Measurements from ENCODE around the gene PSMD9.
"Not testable (repeated sequence)": the region's sequence is repeated elsewhere in the genome, so short reads cannot be mapped to it uniquely, and the experiment has no call there.

PSMD9 gene

DNA sequence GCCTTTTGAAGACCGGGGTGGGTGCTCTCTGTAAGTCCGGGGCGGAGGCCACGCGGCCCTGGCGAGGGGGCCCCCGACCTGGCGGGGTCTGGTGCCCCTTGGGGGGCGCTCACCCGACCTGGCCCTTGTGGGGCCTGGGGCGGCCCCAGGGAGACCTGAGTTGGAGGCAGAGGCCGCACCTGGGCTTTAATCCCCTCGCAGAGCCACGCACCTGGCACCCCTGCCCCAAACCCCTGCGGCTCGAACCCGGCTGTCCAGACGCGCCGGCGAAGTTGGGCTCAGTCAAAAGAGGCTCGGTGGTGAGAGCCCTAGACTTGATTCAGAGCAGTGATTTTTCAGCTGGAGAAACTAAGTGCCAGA is 30.1 kb downstream of the PSMD9 start:
- no peak for DNase-seq (ENCODE audit: low read depth, low spot score)

DNA sequence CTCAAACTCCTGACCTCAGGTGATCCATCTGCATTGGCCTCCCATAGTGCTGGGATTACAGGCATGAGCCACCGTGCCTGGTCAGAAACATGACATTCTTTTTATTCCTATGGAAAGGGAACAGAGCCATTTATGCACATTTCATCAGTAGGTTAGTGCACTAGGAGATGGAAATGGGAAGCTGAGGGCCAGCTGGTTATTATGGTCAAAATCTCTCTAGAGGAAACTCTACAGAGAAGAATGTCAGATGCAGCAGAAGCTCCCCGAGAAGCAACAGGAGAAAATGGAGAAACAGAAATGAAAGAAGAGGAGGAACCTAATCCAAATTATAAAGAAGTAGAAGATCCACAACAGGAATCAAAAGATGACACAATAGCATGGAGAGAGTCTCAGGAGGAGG is 32.5 kb downstream of the PSMD9 start:
- DNase-seq (ENCODE audit: low read depth, low spot score): no peak

DNA sequence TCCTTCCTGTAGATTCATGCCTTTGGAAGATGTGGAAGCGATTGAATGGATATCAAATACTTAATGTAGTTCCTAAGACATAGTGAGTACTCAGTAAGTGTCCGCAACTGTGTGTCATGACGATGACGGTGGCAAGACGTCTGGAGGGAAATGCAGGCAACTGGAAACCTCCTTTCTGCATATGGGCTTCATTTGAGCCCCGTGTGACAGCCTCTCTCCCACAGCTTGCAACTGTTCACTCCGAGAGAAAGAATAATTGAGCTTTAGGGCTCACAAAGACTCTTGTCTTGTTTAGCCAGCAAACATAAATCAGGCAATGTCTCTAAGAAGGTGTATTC is 36.7 kb downstream of the PSMD9 start:
- no peak for DNase-seq (ENCODE audit: low read depth, low spot score)

DNA sequence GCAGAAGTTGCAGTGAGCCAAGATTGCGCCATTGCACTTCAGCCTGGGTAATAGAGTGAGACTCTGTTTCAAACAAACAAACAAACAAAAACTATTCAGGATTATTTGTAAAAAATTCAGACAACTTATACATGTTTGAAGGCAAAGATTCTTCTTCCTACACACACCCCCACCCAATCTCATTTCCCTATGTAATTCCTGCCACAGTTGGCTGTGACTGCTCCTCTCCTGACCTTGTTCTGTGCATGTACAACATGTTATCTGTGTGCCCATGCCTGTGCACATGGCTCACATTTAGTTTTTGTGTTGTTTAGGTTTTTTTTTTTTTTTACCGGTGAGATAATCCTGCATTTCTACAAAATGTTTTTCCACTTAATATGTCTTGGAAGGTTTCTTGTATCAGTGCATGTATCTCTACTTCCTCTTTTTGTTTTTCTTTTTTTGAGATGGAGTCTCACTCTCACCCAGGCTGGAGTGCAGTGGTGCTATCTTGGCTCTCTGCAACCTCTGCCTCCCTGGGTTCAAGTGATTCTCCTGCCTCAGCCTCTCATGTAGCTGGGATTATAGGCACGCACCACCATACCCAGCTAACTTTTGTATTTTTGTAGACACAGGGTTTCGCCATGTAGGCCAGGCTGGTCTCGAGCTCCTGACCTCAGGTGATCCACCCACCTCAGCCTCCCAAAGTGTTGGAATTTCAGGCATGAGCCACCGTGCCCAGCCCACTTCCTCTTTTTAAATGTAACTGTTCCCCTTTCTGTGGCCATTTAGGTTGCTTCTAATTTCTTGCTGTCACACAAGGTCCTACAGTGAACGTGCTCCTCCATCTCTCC is 38.5 kb downstream of the PSMD9 start:
- DNase-seq (ENCODE audit: low read depth, low spot score): no peak

DNA sequence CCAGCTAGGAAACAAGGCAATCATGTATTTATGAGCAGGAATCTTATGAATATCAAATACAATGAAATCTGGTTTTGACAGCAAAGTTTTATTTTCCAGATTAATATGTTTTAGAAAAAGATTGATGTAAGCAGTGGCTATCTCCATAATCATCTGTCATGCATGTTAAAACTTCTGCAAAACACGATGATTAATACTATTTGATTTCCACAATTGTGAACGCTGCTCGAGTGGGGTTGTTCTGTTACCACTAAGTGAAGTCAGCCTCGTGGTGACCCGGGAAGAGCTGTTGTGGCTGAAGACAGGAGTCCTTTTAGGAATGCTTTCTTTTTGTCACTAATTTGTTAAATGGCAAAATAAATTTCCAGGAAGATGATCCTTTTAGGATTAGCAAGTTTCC is 39.2 kb downstream of the PSMD9 start:
- no peak for DNase-seq (ENCODE audit: low read depth, low spot score)

DNA sequence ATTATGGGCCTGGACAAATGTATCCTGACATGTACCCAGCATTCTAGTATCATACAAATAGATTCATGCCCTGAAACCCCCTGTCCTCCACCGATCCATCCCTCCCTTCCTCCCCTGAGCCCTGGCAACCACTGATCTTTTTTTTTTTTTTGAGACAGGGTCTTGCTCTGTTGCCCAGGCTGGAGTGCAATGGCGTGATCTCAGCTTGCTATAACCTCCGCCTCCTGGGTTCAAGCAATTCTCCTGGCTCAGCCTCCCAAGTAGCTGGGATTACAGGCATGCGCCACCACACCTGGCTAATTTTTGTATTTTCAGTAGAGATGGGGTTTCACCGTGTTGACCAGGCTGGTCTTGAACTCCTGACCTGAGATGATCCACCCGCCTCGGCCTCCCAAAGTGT is 41.0 kb downstream of the PSMD9 start:
- DNase-seq (ENCODE audit: low read depth, low spot score): not testable (repeated sequence)

DNA sequence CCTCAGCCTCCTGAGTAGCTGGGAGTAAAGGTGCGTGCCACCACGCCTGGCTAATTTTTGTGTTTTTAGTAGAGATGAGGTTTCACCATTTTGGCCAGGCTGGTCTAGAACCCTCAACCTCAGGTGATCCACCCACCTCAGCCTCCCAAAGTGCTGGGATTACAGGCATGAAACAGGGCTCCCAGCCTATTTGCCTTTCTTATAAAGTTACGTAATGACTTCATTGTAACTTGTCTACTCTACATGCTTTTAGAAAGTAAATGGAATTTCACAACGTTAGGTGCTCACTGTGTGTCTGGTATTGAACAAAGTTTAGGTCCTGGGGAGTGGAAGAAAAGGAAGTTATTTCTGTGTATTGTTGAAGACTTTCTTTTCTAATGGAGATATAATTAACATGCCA is 42.3 kb downstream of the PSMD9 start:
- DNase-seq (ENCODE audit: low read depth, low spot score): no peak

DNA sequence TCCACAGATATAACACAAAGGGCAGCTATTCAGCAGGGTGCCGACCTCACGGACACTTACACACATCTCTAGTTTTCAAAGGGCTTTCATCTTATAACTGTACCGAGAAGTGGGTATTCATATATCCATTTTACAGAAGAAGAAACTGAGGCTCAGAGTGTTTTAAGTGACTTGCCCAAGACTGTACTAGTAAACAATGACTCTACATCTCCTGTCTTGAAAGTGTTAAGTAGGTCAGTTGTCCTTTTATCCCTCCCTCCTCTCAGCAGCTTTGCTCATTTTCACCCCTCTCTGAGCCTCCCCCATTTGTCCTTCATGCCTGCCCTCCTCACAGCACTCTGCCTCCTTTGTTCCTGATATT is 43.6 kb downstream of the PSMD9 start:
- no peak for DNase-seq (ENCODE audit: low read depth, low spot score)

DNA sequence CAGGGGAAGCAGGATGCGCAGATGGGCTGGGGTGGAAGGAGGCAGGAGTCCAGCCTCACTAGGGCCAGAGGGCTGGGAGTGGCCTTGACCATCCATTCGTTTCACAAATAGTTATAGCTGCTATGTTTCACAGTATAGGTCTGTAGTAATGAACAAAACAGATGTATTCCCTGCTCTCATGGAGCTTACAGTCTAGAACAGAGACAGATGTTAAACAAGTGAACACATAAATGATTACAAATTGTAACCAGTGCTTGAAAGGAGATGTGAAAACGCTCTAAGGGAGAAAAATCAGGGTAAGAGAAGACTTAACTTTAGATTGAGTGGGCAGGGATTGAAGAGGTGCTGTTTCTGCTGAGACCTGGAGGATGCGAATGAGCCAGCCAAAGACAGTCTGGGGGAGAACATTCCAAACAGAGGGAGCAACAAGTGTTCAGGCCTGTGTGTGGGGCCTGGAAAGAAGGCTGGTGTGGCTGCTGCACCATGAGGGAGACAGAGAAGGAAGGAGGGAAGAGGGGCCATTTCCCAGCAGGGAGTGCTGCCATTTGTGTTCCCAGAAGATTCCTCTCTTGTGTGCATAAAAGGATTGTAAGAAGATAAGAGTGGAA is 44.4 kb downstream of the PSMD9 start:
- no peak for DNase-seq (ENCODE audit: low read depth, low spot score)

DNA sequence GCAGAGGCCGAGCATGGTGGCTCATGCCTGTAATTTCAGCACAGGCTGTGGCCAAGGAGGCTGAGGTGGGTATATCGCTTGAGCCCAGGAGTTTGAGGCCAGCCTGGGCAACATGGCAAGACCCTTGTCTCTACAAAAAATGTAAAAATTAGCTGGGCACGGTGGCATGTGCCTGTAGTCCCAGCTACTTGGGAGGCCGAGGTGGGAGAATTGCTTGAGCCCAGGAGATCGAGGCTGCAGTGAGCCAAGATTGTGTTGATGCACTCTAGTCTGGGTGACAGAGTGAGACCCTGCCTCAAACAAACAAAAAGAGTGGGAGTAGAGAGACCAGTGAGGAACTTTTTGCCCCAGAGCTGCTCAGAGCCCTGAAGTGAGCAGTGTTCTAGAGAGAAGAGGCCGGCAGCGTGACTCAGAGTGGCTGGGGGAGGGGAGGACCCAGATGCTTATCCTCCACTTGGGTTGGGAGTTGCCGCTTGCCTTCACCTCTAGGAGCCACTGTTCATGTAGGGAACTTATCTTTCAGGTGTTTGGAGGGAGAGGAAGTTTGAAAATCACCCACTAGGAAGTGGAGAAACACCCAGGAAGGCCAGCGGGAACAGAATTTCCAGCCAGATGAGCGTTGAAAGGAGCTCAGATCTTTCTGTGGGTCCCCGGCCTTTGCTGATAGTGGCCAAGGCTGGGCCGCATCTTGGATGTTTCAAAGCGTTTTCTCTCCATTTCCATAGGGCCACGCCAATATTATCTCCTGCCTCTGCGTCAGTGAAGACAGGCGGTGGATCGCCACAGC is 45.1 kb downstream of the PSMD9 start:
- DNase-seq (ENCODE audit: low read depth, low spot score): no peak

DNA sequence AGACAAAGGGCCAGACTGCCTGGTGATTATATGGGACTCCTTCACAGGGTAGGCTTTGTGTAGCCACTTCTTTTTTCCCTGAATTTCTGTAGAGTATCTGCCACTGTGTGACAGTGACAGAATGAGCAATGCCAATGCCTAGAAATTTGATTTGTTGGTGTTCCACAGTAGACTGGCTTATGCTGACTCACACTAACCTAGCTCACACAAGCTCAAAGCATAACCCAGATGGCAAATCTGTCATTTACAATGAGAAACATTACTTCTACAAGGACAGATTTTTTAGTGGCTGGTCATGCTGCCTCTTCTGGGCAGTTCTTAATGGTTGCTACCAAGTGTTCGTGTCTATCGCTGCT is 45.7 kb downstream of the PSMD9 start:
- DNase-seq (ENCODE audit: low read depth, low spot score): no peak

DNA sequence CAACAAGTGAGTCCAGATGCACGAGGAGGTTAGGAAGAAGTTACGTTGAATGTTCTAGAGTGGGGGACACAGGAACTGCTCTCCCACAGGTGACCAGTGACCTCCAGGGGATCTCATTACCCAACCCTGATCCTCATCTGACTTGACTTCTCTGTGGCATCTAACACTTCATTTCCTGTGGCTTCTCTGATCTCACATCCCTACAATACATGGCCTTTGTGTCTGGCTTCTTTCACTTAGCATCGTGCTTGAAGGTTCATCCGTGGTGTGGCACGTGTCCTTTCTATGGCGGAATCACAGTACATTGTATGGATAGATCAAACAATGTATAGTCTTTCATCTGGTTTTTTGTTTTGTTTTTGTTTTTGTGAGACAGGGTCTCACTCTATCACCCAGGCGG is 49.1 kb downstream of the PSMD9 start:
- DNase-seq (ENCODE audit: low read depth, low spot score): no peak

DNA sequence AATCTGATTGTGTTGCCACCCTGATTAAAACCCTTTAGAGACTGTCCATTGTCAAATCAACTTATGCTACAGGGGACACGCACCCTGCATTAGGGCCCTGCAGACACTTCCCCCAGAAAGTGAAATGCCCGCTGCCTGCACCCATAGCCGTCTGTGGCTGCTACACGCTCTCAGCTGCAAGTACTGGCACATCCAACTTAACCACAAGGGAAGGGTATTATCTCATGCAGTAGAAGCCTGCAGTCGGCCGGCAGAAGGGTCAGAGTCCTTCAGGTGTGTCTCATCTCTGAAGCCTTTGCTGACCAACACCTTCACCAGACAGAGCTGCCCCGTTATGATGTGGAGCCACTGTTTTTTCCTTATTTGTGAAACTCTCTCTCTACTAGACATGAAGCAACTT is 50.6 kb downstream of the PSMD9 start:
- DNase-seq (ENCODE audit: low read depth, low spot score): no peak

DNA sequence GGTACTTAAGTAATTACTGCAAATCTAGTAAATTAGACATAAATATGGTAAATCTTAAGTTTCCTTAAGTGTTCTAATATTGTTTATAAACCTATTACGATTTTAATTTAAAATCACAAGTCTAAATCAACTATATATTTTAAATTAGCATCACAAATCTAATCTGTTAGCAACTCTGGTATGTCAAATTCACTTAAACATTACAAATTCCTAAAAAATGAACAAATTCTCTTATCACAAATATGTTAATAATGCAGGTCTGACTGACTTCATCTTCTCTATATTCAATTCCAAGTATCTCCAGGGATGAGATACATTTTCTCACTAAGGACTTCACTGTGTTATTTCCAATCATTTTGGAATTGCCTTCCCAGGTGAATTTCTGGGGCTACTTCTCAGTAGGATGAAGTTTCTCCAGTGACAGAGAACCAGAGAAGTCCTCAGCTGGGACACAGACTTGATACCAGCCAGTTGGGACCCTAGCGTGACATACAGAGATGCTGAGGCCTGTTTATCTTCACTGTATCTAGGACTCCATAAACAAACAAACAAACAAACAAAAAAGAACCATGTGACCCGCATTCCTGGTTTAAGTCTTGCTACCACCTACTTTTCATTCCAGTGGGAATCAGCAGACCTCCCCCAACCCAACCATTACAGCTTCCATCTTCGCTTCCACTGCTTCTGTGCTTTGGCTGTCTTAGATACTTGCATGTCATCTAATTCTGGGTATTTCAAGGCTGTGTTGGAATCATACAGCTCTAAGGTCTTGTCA is 51.6 kb downstream of the PSMD9 start:
- no peak for DNase-seq (ENCODE audit: low read depth, low spot score)

DNA sequence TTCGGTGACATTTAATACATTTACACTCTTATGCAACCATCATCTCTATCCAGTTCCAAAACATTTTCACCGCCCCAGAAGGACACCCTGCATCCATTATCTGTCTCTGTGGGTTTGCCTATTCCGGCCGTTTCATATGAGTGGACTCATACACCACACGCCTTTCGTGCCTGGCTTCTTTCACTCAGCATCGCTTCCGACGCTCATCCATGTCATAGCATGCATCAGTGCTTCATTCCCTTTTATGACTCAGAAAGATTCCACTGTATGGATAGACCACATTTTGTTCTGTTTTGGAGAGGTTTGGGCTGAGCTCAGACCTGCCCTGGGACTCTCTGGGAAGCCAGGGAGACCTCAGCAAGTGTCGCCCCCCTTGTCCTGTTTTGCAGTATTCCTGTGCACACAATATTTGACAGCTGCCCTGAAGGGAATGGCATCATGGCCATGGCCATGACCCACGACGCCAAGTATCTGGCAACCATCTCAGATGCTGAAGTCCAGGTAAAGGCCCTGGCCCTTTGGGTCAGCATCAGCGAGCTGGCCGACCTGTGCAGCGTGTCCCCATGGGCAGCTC is 53.6 kb downstream of the PSMD9 start:
- no peak for DNase-seq (ENCODE audit: low read depth, low spot score)

DNA sequence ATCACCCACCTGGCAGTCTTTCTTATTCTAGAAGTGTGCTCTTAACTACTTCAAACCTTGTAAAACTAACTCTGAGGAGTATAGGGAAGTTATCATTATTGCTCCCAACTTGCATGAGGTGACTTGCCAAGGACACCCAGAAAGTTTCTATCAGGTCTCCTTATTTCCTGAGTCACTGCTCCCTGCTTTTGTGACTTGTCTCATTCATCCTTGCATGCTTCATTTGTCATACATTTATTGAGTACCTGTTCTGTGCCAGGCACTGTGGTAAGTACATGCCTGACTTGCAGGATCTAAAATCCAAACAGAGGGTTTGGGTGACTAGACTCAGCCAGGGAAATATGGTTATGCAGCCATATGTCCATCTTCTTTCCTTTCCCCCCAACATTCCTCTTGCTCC is 55.3 kb downstream of the PSMD9 start:
- DNase-seq (ENCODE audit: low read depth, low spot score): no peak

DNA sequence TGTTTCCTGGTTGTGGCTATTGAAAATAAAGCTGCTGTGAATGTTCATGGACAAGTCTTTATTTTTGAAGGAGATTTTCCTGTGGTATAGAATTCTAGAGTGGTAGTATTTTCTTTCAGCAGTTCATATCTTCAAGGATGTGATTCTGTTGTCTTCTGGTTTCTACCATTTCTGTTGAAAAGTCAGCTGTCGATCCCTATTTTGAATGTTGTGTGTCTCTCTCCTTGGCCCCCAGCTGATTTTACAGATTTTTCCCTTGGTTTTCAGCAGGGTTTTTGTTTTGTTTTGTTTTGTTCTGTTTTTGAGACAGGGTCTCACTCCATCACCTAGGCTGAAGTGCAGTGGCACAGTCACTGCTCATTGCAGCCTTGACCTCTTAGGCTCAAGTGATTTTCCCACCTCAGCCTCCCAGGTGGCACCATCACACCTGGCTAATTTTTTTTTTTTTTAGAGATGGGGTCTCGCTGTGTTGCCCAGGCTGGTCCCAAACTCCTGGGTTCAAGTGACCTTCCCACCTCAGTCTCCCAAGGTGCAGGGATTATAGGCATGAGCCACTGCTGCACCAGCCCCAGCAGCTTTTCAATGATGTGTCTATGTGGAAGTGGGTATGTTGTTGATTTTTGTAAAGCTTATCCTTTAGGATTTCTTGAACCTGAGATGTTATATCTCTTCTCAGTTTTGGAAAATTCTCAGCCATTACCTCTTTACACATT is 57.9 kb downstream of the PSMD9 start:
- DNase-seq (ENCODE audit: low read depth, low spot score): no peak

DNA sequence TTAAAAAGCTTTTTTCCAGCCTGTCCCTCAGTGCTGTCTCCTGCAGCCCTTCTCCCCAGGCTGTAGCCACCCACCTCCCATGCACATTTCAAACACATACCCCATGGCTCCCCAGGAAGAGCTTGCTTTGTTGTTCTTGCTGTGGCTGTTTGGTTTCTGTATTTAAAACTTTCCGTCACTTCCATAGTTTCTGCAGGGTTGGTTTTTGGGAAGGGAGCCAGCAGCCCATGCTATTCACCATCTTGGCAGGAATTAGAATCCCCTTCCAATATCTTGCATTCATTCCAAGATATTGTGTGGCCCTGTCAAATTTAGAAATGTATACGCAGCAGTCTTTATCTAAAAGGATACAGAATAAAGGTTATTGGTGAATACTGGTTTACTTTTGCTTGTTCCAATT is 59.4 kb downstream of the PSMD9 start:
- DNase-seq (ENCODE audit: low read depth, low spot score): no peak

DNA sequence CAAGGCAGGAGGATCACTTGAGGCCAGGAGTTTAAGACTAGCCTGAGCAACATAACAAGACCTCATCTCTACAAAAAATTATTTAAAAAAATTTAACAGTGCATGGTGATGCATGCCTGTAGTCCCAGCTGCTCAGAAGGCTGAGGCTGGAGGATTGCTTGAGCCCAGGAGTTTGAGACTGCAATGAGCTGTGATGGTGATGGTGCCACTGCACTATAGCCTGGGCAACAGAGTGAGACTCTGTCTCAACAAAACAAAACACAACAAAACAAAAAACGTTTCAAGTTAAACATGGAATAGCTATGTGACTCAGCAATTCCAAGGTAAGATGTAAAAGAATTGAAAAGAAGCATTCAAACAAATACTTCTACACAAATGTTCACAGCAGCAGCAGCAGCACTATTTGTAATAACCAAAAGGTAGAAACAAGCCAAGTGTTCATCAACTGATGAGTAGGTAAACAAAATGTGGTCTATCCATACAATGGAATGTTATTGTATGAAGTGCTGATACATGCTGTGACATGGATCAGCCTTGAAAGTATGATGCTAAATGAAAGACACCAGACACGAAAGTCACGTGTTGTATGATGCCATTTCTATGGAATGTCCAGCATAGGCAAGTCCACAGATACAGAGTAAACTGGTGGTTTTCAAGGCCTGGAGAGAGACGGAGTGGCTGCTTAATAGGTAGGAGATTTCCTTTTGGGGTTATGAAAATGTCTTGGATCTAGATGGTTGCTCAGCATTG is 61.2 kb downstream of the PSMD9 start:
- no peak for DNase-seq (ENCODE audit: low read depth, low spot score)

DNA sequence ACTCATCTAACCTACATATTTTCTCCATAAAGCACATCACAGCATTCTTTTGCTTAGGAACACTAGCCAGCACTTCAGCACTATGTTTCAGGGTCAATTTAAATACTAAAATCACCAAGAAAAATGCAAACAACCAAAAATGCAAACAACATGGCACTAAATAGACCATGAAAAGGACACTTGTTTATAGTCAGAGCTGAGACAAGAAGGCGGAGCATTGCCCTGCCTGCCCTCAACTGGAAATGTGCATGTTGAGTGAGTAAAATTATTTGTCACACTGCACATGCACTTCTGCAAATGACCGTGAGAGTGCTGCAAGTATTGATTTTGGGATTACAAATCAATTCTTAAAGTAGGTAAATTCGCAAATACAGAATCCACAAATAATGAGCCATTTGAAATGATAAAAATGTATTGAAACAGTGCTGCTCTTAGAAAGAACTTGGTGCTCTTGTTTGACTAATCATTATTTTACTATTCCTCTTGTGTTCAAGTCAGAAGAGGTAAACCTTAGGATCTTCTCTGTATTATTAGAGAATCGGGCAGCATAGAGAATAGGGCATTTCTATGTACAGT is 64.6 kb downstream of the PSMD9 start:
- no peak for DNase-seq (ENCODE audit: low read depth, low spot score)
